CD4-positive, alpha-beta T cell treated with Interferon gamma for 1 hour (primary cell): ENCODE results near the gene AMACR.
A peak's percentile ranks its signal among the peaks of the same experiment; 100 is the strongest.

Experiments
- DNase-seq: peaks from one replicate; pipeline ENCODE4 v3.0.0-alpha.2; 2020

The AMACR gene

GRCh38 chr5:34007621-34008600 is at the start of gene AMACR:
AMACR (minus strand) TSS chr5:34008050; CDS start chr5:34008019, 31 bp downstream.
- DNase-seq, result peak; percentile 91

- no peak for DNase-seq
These were observed 49.7 kb upstream of the AMACR start for GRCh38 chr5:34057569-34057968.

GRCh38 chr5:34057118-34057517 is 49.3 kb upstream of the AMACR start:
- no peak for DNase-seq

GRCh38 chr5:34055667-34056066 is 47.8 kb upstream of the AMACR start:
- no peak for DNase-seq

- no peak for DNase-seq
These were observed 46.5 kb upstream of the AMACR start for GRCh38 chr5:34054400-34054729.

GRCh38 chr5:34053571-34054399 is 45.9 kb upstream of the AMACR start:
- no peak for DNase-seq

- no peak for DNase-seq
These were observed 45.3 kb upstream of the AMACR start for GRCh38 chr5:34053133-34053532.

GRCh38 chr5:34051374-34051980 is 43.6 kb upstream of the AMACR start:
- no peak for DNase-seq

- DNase-seq, result no peak
These were observed 40.1 kb upstream of the AMACR start for GRCh38 chr5:34047774-34048572.

- no peak for DNase-seq
These were observed 39.3 kb upstream of the AMACR start for GRCh38 chr5:34047143-34047542.

GRCh38 chr5:34045996-34046395 is 38.1 kb upstream of the AMACR start:
- DNase-seq, result no peak

GRCh38 chr5:34045023-34045422 is 37.2 kb upstream of the AMACR start:
- DNase-seq, result peak; percentile 2

- no peak for DNase-seq
These were observed 35.4 kb upstream of the AMACR start, which contains the start of gene C1QTNF3 for GRCh38 chr5:34043099-34043876. C1QTNF3 (minus strand) TSS chr5:34043213; CDS start chr5:34043125, 88 bp downstream.

- DNase-seq, result peak; percentile 2
These were observed 34.5 kb upstream of the AMACR start for GRCh38 chr5:34042321-34042720.

GRCh38 chr5:34041247-34041972 is 33.6 kb upstream of the AMACR start:
- no peak for DNase-seq

- DNase-seq, result no peak
These were observed 32.6 kb upstream of the AMACR start for GRCh38 chr5:34040472-34040871.

GRCh38 chr5:34039398-34040157 is 31.7 kb upstream of the AMACR start:
- no peak for DNase-seq

- DNase-seq, result no peak
These were observed 31.0 kb upstream of the AMACR start for GRCh38 chr5:34038838-34039237.

GRCh38 chr5:34038390-34038789 is 30.5 kb upstream of the AMACR start:
- DNase-seq, result no peak

GRCh38 chr5:34037726-34038125 is 29.9 kb upstream of the AMACR start:
- no peak for DNase-seq
